Measurements from ENCODE around the gene TEKTIP1. TPM values are rescaled to one million over a fixed set of nuclear protein-coding genes. Genes with fewer than 3 reads are reported as not detected.

The TEKTIP1 gene
- total RNA-seq, 1 experiment from 2014 or later = 1.3 TPM

DNA sequence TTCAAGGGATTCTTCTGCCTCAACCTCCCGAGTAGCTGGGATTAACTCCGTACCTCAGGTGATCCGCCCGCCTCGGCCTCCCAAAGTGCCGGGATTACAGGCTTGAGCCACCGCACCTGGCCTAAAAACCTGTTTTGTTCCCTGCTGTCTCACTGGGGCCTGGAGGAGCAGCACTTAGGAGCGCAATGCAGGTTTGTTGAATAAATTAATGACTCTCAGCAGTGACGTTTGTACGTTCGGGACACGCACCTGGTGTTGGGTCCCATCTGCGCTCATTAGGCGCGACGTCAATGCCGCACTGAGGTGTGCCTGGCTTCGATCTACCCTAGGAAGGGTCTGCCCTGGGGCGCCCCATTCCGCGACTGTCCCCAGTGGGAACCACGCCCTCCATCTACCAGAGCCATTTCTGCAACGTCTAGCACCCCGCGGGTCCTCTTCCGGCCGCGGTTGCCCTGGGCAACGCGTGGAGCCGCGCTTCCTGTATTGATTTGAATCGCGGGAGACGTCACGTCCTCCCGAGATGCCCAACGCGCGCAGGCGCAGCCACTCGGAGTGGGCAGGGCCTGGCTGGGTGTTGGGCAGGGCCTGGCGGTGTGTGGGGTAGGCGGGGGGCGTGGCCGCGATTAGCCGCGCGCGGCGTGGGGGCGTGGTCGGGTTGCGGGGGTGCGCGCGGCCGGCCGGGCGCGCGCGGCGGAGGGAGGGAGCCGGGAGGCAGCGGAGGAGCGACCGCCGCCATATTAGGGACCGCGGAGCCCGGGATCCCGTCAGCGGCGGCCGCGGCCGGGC is 33.2 kb upstream of the TEKTIP1 start, which contains the start of gene FZR1:
Gene FZR1, plus strand, starts transcription at position 714 of the 786 bp plus-strand sequence. CDS start 16,679 bp downstream, outside the sequence.
- Histone ChIP-seq H3K9ac (ENCODE audit: extremely low read depth, insufficient read length, low read length) (peak within 1 kb of the TSS; percentile 41), H3K4me2 (ENCODE audit: insufficient read depth, insufficient read length, low read length) (peak within 1 kb of the TSS; percentile 86), H4K20me1 (ENCODE audit: control insufficient read depth, insufficient read depth, insufficient read length) (no peaks in the 10 kb centered on the region), H3K23me2 (ENCODE audit: insufficient read length, low read depth, low read length, poor library complexity, severe bottlenecking) (peaks cover 15% of the 10 kb centered on the region), H2AFZ (ENCODE audit: low read length) (no peak within 1 kb of the TSS), H3K23ac (ENCODE audit: insufficient read length, low read depth, low read length) (no peak within 1 kb of the TSS), H3K14ac (ENCODE audit: insufficient read depth, low read length) (peak within 1 kb of the TSS; percentile 81), H2BK120ac (ENCODE audit: low read depth, low read length, poor library complexity, severe bottlenecking) (no peak within 1 kb of the TSS), H3T11ph (ENCODE audit: low read length) (no peak within 1 kb of the TSS), H3K4ac (ENCODE audit: low read depth, low read length) (no peak within 1 kb of the TSS), H3K9me3 (ENCODE audit: control insufficient read depth, low read depth, low read length) (no peaks in the 10 kb centered on the region), H2BK20ac (ENCODE audit: low read depth, low read length, poor library complexity, severe bottlenecking) (no peak within 1 kb of the TSS), H4K5ac (ENCODE audit: insufficient read length, low read depth, low read length) (no peak within 1 kb of the TSS), H3K27me3 (ENCODE audit: insufficient read depth, low read length) (no peaks in the 10 kb centered on the region), H2BK5ac (ENCODE audit: insufficient read length, low read length) (no peak within 1 kb of the TSS), H3K79me1 (ENCODE audit: insufficient read depth, low read depth, low read length, poor library complexity, severe bottlenecking) (no peaks in the 10 kb centered on the region), H3K79me2 (ENCODE audit: insufficient read depth, low read length) (peaks cover 1% of the 10 kb centered on the region; the same call in 1 of the 2 replicates), H2BK15ac (ENCODE audit: low read depth, low read length) (no peak within 1 kb of the TSS), H2BK12ac (ENCODE audit: insufficient read length, low read depth, low read length) (no peak within 1 kb of the TSS), H3K4me1 (ENCODE audit: insufficient read depth, low read length) (no peaks in the 10 kb centered on the region), H3K56ac (ENCODE audit: insufficient read length, low read depth, low read length) (no peak within 1 kb of the TSS), H3K18ac (ENCODE audit: insufficient read length, low read depth, low read length) (peak within 1 kb of the TSS; percentile 88), H4K91ac (ENCODE audit: insufficient read length, low read depth, low read length) (no peak within 1 kb of the TSS), H4K8ac (replicated peaks; ENCODE audit: insufficient read length, low read depth, low read length) (no peak within 1 kb of the TSS), H2AK5ac (ENCODE audit: insufficient read length, low read length) (no peak within 1 kb of the TSS), H3K27ac (ENCODE audit: insufficient read length, low read depth, low read length) (peak within 1 kb of the TSS; percentile 14)
- Mint-ChIP-seq H3K27me3 (ENCODE audit: low read depth) (no peaks in the 10 kb centered on the region), H3K36me3 (ENCODE audit: insufficient read depth in 1 of 3, low read depth in 3 of 3) (peaks cover 10 to 22% (median 19%) of the 10 kb centered on the region in 3 experiments; a peak in 6 of 7 replicates), H3K4me3 (peak within 1 kb of the TSS; percentile 79 to 93), H3K27ac (peak within 1 kb of the TSS; percentile 97 to 99 (median 99)), H3K4me1 (peaks cover 18 to 43% of the 10 kb centered on the region in 2 experiments), H3K9me3 (no peaks in the 10 kb centered on the region; a peak in 1 of 5 replicates)
- TF ChIP-seq, protein P1, sequence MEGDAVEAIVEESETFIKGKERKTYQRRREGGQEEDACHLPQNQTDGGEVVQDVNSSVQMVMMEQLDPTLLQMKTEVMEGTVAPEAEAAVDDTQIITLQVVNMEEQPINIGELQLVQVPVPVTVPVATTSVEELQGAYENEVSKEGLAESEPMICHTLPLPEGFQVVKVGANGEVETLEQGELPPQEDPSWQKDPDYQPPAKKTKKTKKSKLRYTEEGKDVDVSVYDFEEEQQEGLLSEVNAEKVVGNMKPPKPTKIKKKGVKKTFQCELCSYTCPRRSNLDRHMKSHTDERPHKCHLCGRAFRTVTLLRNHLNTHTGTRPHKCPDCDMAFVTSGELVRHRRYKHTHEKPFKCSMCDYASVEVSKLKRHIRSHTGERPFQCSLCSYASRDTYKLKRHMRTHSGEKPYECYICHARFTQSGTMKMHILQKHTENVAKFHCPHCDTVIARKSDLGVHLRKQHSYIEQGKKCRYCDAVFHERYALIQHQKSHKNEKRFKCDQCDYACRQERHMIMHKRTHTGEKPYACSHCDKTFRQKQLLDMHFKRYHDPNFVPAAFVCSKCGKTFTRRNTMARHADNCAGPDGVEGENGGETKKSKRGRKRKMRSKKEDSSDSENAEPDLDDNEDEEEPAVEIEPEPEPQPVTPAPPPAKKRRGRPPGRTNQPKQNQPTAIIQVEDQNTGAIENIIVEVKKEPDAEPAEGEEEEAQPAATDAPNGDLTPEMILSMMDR (conservative IDR thresholded peaks at IDR 0.05) = no peak
- no CpG with 5 or more reads among the region's 79 CpGs for WGBS (ENCODE audit: extremely low coverage, insufficient read length, low lambda C conversion rate)
- DNase-seq = peak; percentile 98
